ENCODE data around the gene CD34.
"Not testable (repeated sequence)": the region's sequence is repeated elsewhere in the genome, so short reads cannot be mapped to it uniquely, and the experiment has no call there.

The CD34 gene

GRCh38 chr1:207896547-207896946 lies 14.4 kb downstream of the CD34 start:
- DNase-seq, result no peak

GRCh38 chr1:207894704-207895103 lies 16.2 kb downstream of the CD34 start:
- DNase-seq, result no peak

- DNase-seq, result no peak
These were observed 17.0 kb downstream of the CD34 start for GRCh38 chr1:207893737-207894582.

- DNase-seq, result no peak
These were observed 18.2 kb downstream of the CD34 start for GRCh38 chr1:207892764-207893163.

GRCh38 chr1:207891148-207891547 lies 19.8 kb downstream of the CD34 start:
- no peak for DNase-seq

DNA sequence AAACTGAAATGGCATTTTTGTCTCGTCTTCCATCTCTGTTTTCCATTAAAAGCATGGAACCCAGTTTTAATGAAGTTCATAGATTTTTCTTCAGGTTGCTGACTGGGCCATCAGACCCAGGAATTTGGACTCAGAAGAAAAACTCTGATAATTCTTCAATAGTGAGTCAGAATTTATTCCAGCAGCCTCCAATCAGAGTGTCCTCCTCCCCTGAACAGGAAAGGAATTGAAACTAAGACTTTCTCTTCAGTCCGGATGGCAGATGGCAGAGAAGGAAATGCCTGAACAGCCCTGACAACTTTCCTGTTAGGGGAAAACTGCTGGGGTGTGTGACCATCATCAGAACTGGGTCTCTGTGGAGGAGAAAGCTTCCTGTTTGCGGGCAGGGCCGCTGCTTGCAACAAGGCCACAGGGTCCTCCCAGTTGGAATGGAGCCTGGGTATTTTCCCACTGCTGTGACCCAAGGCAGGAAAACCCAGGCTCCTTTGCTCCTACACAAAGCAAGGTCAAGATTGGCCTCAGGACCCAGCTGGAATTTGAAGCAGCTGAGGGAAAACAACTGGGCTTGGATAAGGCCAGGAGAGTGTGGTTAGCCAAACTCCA lies 20.7 kb downstream of the CD34 start:
- no peak for DNase-seq

DNA sequence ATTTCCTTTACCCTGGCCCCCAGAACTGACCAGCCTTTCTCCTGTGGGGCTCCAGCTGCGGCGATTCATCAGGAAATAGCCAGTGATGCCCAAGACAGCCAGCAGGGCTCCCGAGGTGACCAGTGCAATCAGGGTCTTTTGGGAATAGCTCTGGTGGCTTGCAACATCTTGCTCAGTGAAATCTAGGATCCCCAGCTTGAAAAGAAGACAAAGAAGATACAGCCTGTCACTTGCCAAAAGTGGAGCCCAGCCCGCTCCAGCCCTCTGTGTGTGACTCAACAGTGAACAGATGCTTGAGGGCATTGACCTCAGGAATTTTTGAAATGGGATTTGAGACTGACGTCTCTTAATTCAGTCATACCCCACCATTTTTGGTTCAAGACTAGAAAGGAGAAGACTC lies 22.3 kb downstream of the CD34 start:
- DNase-seq, result no peak

- DNase-seq, result no peak
These were observed 23.3 kb downstream of the CD34 start for GRCh38 chr1:207887542-207888201.

DNA sequence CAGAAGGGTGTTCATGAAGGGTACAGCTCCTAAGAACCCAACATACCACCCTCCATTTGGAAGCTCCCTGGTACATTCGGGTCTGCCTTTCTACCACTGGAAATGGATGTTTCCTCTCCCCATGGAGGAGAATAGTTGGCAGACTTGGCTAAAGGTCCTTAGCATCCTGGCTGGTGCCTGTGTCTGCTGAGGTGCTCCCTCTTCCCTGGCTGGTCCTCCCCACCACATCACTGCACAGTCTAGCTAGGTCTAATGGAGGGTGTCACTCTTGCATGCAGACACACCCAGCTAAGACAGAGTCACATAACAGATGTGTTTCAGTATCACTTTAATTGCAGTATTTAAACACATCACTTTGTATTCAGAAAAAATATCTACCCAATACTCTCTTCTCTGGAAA lies 24.7 kb downstream of the CD34 start:
- no peak for DNase-seq

DNA sequence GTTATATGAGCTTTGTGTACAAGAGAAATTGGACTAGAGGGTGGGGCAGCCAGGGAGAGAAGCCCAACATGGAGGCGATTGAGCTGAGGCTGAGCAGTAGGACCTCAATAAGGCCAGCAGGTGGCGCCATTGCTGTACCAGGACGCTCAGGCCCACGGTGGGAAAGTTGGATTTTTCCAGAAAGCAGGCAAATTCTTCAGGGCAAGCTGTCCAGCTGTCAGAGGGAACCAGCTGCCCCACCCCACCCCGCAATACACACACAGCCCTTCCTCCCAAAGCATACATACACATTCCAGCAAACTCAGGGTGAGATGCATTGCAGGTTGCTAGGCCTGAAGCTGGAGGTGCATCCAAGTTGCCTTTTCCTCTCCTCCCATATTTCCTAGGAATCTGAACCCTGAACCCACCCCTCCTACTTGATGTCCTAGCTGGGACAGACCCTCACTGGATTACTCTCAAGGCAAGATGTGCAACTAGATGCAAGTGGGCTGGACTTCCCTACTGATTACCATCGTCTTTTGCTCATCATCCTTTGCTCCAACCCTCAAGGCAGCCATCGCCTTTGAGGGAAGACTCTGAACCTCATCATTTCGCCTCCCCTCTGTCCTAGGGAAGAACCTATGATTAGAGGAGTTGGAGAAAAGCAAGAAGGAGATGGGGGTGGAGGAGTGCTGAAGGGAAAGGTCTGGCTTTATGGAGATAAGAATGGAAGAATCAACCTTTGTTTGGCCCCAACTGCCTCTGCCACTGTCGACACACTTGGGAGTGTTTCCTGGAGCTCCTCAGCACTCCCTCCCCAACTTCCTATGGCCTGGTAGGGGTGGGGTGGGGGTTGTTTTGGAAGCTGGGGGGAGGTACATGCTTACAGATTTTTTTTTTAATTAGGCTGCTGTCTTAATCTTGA lies 25.5 kb downstream of the CD34 start:
- DNase-seq, result no peak

- DNase-seq, result no peak
These were observed 26.5 kb downstream of the CD34 start for GRCh38 chr1:207884266-207885029.

- DNase-seq, result no peak
These were observed 27.2 kb downstream of the CD34 start for GRCh38 chr1:207883660-207884250.

- DNase-seq, result no peak
These were observed 27.7 kb downstream of the CD34 start for GRCh38 chr1:207883104-207883651.

DNA sequence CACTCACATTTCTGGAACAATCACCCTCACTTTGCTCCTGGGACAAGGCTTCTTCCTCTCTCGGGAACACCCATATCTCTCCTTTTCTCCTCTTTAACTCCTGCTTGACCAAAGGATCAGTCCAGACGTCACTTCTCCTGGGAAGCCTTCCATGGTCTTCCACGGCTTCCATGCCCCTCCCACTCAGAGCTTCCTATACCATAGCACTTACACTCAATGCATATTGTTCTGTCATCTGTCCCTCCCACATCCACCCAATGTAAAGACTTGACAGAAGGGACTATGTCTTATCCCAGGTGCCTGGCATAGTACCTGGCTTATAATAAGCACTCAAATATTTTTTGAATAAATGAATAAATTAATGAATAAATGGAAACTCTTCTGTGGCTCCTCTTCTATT lies 28.2 kb downstream of the CD34 start:
- DNase-seq, result no peak

DNA sequence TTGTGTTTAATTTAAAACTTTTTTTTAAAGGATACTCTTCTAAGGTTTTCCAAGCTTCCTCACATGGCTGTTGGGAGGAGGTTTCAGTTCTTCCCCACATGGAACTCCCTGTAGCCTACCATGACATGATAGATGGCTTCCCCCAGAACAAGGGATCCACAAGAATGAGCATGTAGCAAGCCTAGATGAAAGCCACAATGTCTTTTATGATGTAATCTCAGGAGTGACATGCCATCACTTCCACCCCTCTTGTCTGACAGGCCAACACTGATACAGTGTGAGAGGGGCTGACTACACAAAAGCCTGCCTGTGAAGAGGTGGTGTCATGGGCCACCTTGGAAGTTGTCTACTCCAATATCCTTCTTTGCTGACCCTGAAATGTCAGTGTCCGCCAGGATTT lies 32.0 kb downstream of the CD34 start:
- DNase-seq, result no peak

- not testable (repeated sequence) for DNase-seq
These were observed 33.0 kb downstream of the CD34 start for GRCh38 chr1:207877914-207878313.

DNA sequence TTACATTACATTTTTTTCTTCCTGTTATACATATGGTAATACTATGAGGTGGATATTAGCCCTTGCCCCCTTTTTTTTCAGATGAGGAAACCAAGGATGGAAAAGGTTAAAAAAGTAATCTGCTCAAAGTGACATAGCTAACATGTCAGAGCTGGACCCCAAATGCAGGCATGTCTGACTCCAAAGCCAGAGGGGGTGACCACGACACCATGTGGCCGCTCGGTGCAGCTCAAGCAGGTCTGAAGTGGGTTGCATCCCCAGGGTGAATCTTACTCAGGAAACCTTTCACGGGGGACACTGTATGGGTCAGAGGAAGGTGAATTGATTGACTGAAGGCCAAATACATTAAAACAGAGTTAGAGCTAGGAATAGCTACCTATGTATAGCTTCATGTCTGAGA lies 34.8 kb downstream of the CD34 start:
- DNase-seq, result no peak

- no peak for DNase-seq
These were observed 35.4 kb downstream of the CD34 start for GRCh38 chr1:207875532-207875931.

- no peak for DNase-seq
These were observed 37.7 kb downstream of the CD34 start for GRCh38 chr1:207873055-207873890.

- no peak for DNase-seq
These were observed 38.3 kb downstream of the CD34 start for GRCh38 chr1:207872621-207873020.
